Prostate gland (tissue), 2 donors: ENCODE data around the gene GIT1.

Experiments
- CTCF ChIP-seq, 4 experiments: fragments of 200-600 bp in 2 of 4; fragments of 450-650 bp in 2 of 4; sonication (generic) in 2 of 4; IDR thresholded peaks; 1 replicate in 3 of 4; 2 replicates in 1 of 4; pipeline ENCODE4 v1.5.1; 2016 to 2019; ENCODE audit warnings: antibody characterized with exemption in 4 of 4, mild to moderate bottlenecking in 2 of 4, moderate library complexity in 2 of 4
- POLR2AphosphoS5 ChIP-seq: sonication (generic); formaldehyde crosslinking; IDR thresholded peaks from one replicate; pipeline ENCODE4 v1.6.1; 2017; ENCODE audit warnings: antibody characterized with exemption

GRCh38 chr17:29582772-29583171, 6.7 kb downstream of the GIT1 start:
- TF ChIP-seq CTCF (IDR thresholded peaks at IDR 0.05) (no peak), POLR2AphosphoS5 (no peak)
